ENCODE results near the gene SLC16A1.
"Not testable (repeated sequence)": the region's sequence is repeated elsewhere in the genome, so short reads cannot be mapped to it uniquely, and the experiment has no call there.

Gene SLC16A1

GRCh38 chr1:112923959-112924349 is 32.0 kb downstream of the SLC16A1 start:
- DNase-seq (ENCODE audit: low read depth in 2 of 2): no peak

- DNase-seq (ENCODE audit: low read depth in 2 of 2): no peak
Measured at GRCh38 chr1:112923234-112923958, 32.6 kb downstream of the SLC16A1 start.

- no peak for DNase-seq (ENCODE audit: low read depth in 2 of 2)
Measured at GRCh38 chr1:112911506-112912220, 44.3 kb downstream of the SLC16A1 start.

GRCh38 chr1:112909847-112910246 is 46.1 kb downstream of the SLC16A1 start:
- DNase-seq (ENCODE audit: low read depth in 2 of 2): no peak

GRCh38 chr1:112906150-112906698 is 49.8 kb downstream of the SLC16A1 start:
- DNase-seq (ENCODE audit: low read depth in 2 of 2): no peak

GRCh38 chr1:112905395-112906149 is 50.4 kb downstream of the SLC16A1 start:
- no peak for DNase-seq (ENCODE audit: low read depth in 2 of 2)

- DNase-seq (ENCODE audit: low read depth in 2 of 2): no peak
Measured at GRCh38 chr1:112904831-112905261, 51.1 kb downstream of the SLC16A1 start.

GRCh38 chr1:112904071-112904830 is 51.7 kb downstream of the SLC16A1 start:
- no peak for DNase-seq (ENCODE audit: low read depth in 2 of 2)

GRCh38 chr1:112902221-112902620 is 53.8 kb downstream of the SLC16A1 start:
- DNase-seq (ENCODE audit: low read depth in 2 of 2): no peak

GRCh38 chr1:112901387-112901786 is 54.6 kb downstream of the SLC16A1 start:
- no peak for DNase-seq (ENCODE audit: low read depth in 2 of 2)

GRCh38 chr1:112896783-112897182 is 59.2 kb downstream of the SLC16A1 start:
- no peak for DNase-seq (ENCODE audit: low read depth in 2 of 2)

- no peak for DNase-seq (ENCODE audit: low read depth in 2 of 2)
Measured at GRCh38 chr1:112894561-112895011, 61.4 kb downstream of the SLC16A1 start.

GRCh38 chr1:112894010-112894292 is 62.0 kb downstream of the SLC16A1 start:
- DNase-seq (ENCODE audit: low read depth in 2 of 2): no peak

- no peak for DNase-seq (ENCODE audit: low read depth in 2 of 2)
Measured at GRCh38 chr1:112893288-112894009, 62.5 kb downstream of the SLC16A1 start.

- DNase-seq (ENCODE audit: low read depth in 2 of 2): not testable (repeated sequence)
Measured at GRCh38 chr1:112889906-112890305, 66.1 kb downstream of the SLC16A1 start.

GRCh38 chr1:112889052-112889768 is 66.8 kb downstream of the SLC16A1 start:
- no peak for DNase-seq (ENCODE audit: low read depth in 2 of 2)

GRCh38 chr1:112888630-112889029 is 67.4 kb downstream of the SLC16A1 start:
- no peak for DNase-seq (ENCODE audit: low read depth in 2 of 2)

GRCh38 chr1:112887599-112888283 is 68.3 kb downstream of the SLC16A1 start:
- DNase-seq (ENCODE audit: low read depth in 2 of 2): no peak

GRCh38 chr1:112884996-112885395 is 71.0 kb downstream of the SLC16A1 start:
- DNase-seq (ENCODE audit: low read depth in 2 of 2): not testable (repeated sequence)
